Measurements from ENCODE around the gene DAPP1.

DNA sequence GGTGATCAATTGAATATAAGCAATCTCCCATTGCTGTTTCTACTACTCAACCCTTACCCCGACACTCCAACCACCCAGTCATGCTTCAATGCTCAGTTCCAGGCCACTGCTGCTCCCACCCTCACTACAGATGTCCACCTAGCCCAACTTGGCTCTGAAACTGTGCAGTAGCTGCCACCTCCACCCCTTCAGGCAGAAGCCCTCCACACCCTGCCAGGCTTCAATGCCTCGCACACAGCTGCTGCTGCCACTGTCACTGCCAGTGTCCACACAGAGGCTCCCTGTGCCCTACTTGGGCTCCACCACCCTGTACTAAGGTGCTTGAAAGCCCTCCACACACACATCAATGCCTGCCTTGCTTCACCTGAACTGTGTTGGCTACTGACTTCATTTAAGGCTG is 43.0 kb downstream of the DAPP1 start:
- TF ChIP-seq, protein P1, sequence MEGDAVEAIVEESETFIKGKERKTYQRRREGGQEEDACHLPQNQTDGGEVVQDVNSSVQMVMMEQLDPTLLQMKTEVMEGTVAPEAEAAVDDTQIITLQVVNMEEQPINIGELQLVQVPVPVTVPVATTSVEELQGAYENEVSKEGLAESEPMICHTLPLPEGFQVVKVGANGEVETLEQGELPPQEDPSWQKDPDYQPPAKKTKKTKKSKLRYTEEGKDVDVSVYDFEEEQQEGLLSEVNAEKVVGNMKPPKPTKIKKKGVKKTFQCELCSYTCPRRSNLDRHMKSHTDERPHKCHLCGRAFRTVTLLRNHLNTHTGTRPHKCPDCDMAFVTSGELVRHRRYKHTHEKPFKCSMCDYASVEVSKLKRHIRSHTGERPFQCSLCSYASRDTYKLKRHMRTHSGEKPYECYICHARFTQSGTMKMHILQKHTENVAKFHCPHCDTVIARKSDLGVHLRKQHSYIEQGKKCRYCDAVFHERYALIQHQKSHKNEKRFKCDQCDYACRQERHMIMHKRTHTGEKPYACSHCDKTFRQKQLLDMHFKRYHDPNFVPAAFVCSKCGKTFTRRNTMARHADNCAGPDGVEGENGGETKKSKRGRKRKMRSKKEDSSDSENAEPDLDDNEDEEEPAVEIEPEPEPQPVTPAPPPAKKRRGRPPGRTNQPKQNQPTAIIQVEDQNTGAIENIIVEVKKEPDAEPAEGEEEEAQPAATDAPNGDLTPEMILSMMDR (IDR thresholded peaks at IDR 0.05), result no peak
- TF ChIP-seq SP1 (CRISPR knock-in tag; conservative IDR thresholded peaks at IDR 0.05), result no peak
